ENCODE data around the gene CHCHD3. TPM values are rescaled to one million over a fixed set of nuclear protein-coding genes. Genes with fewer than 3 reads are reported as not detected.

The CHCHD3 gene
- total RNA-seq, 1 donor from 2014 or later: 142 TPM

- Mint-ChIP-seq H3K27me3 (ENCODE audit: insufficient read depth, low read depth) (peaks cover 2% of the 10 kb centered on the region), H3K27ac (no peak overlapping the region), H3K36me3 (peaks cover 10% of the 10 kb centered on the region), H3K4me1 (no peaks in the 10 kb centered on the region), H3K4me3 (no peak overlapping the region), H3K9me3 (no peaks in the 10 kb centered on the region)
- no peaks in the 10 kb centered on the region for H3K9me3 ChIP-seq (ENCODE audit: low read depth)
- no peaks in the 10 kb centered on the region for H3K27me3 ChIP-seq
- H3K9ac ChIP-seq: no peak overlapping the region
- H2AFZ ChIP-seq (replicated peaks): no peak overlapping the region
- no peaks in the 10 kb centered on the region for H4K20me1 ChIP-seq (ENCODE audit: low read depth)
- no peaks in the 10 kb centered on the region for H3F3A ChIP-seq (ENCODE audit: low read depth)
- no peak overlapping the region for H3K4me2 ChIP-seq
- no peak for TF ChIP-seq EZH2 (IDR thresholded peaks at IDR 0.05)
- TF ChIP-seq CTCF (IDR thresholded peaks at IDR 0.05): no peak
- TF ChIP-seq EZH2phosphoT487 (IDR thresholded peaks at IDR 0.05): no peak
- H3K27ac ChIP-seq: no peak overlapping the region
- H3K79me2 ChIP-seq (ENCODE audit: low read depth): no peaks in the 10 kb centered on the region
- DNase-seq (ENCODE audit: low spot score): no peak
- H3K36me3 ChIP-seq: no peaks in the 10 kb centered on the region
- no peak overlapping the region for H3K4me3 ChIP-seq
- H3K4me1 ChIP-seq: peaks cover 4% of the 10 kb centered on the region
These were observed 244.4 kb downstream of the CHCHD3 start for GRCh38 chr7:132837529-132837928.

GRCh38 chr7:132836746-132837145 lies 245.1 kb downstream of the CHCHD3 start:
- no peak overlapping the region for H3K4me3 Mint-ChIP-seq
- no peak overlapping the region for H3K27ac ChIP-seq
- TF ChIP-seq CTCF (IDR thresholded peaks at IDR 0.05): no peak
- TF ChIP-seq EZH2 (IDR thresholded peaks at IDR 0.05): no peak
- TF ChIP-seq EZH2phosphoT487 (IDR thresholded peaks at IDR 0.05): no peak
- H3K4me1 ChIP-seq: peaks cover 4% of the 10 kb centered on the region
- no peak overlapping the region for H3K27ac Mint-ChIP-seq
- H2AFZ ChIP-seq (replicated peaks): no peak overlapping the region
- no peaks in the 10 kb centered on the region for H3K79me2 ChIP-seq (ENCODE audit: low read depth)
- no peaks in the 10 kb centered on the region for H3F3A ChIP-seq (ENCODE audit: low read depth)
- H3K9me3 ChIP-seq (ENCODE audit: low read depth): no peaks in the 10 kb centered on the region
- no peak overlapping the region for H3K9ac ChIP-seq
- H3K27me3 Mint-ChIP-seq (ENCODE audit: insufficient read depth, low read depth): peaks cover 2% of the 10 kb centered on the region
- H3K4me3 ChIP-seq: no peak overlapping the region
- no peaks in the 10 kb centered on the region for H4K20me1 ChIP-seq (ENCODE audit: low read depth)
- peaks cover 10% of the 10 kb centered on the region for H3K36me3 Mint-ChIP-seq
- no peaks in the 10 kb centered on the region for H3K27me3 ChIP-seq
- no peak overlapping the region for H3K4me2 ChIP-seq
- H3K36me3 ChIP-seq: no peaks in the 10 kb centered on the region
- DNase-seq (ENCODE audit: low spot score): no peak
- H3K9me3 Mint-ChIP-seq: no peaks in the 10 kb centered on the region
- H3K4me1 Mint-ChIP-seq: no peaks in the 10 kb centered on the region

GRCh38 chr7:132830941-132831340 lies 250.9 kb downstream of the CHCHD3 start:
- Histone ChIP-seq H3K4me2 (no peak overlapping the region), H3K36me3 (no peaks in the 10 kb centered on the region), H4K20me1 (ENCODE audit: low read depth) (no peaks in the 10 kb centered on the region), H3K9ac (no peak overlapping the region), H3F3A (ENCODE audit: low read depth) (no peaks in the 10 kb centered on the region), H3K27ac (no peak overlapping the region), H3K4me1 (no peaks in the 10 kb centered on the region), H3K27me3 (no peaks in the 10 kb centered on the region), H2AFZ (replicated peaks) (no peak overlapping the region), H3K9me3 (ENCODE audit: low read depth) (no peaks in the 10 kb centered on the region), H3K4me3 (no peak overlapping the region), H3K79me2 (ENCODE audit: low read depth) (no peaks in the 10 kb centered on the region)
- Mint-ChIP-seq H3K9me3 (no peaks in the 10 kb centered on the region), H3K4me3 (no peak overlapping the region), H3K27me3 (ENCODE audit: insufficient read depth, low read depth) (no peaks in the 10 kb centered on the region), H3K4me1 (no peaks in the 10 kb centered on the region), H3K27ac (no peak overlapping the region), H3K36me3 (no peaks in the 10 kb centered on the region)
- no peak for TF ChIP-seq EZH2phosphoT487 (IDR thresholded peaks at IDR 0.05)
- TF ChIP-seq CTCF (IDR thresholded peaks at IDR 0.05): no peak
- TF ChIP-seq EZH2 (IDR thresholded peaks at IDR 0.05): no peak
- DNase-seq (ENCODE audit: low spot score): no peak
